Adipose tissue (tissue), 3 donors: ENCODE results near the gene FGF22. TPM values are rescaled to one million over a fixed set of nuclear protein-coding genes. Genes with fewer than 3 reads are reported as not detected.
"Not testable (repeated sequence)": the region's sequence is repeated elsewhere in the genome, so short reads cannot be mapped to it uniquely, and the experiment has no call there.

ENCODE experiments used
- H3K27ac ChIP-seq: one replicate; pipeline ENCODE4 v1.5.1; 2013; ENCODE audit warnings: low read depth, low read length
- WGBS, 3 donors: extraction: QIAGEN DNeasy Blood & Tissue Kit; methylation state at CpG; one replicate each; pipeline ENCODE4 v1.1.7; 2013; 5-methylcytosine and 5-hydroxymethylcytosine counted together
- polyA plus RNA-seq, 3 donors: library from polyadenylated mRNA; stranded (reverse); fragments of 200-250 nt; gene quantifications; one replicate each; pipeline ENCODE4 v1.2.3, GENCODE V29; 2013
- donor health status: healthy with polysubstance abuse.
- donor health status: Bipolar disorder and iron deficiency.
- donor health status: healthy.

The FGF22 gene
- polyA plus RNA-seq, result under 1 TPM; 0.22 to 0.68 (median 0.35) TPM

- H3K27ac ChIP-seq, result no peak within 1 kb of the TSS
- WGBS, 3 donors, result 3 to 7% (median 6%) methylated on average over 91 to 109 of the region's 109 CpGs
These were observed at the start of gene FGF22 for GRCh38 chr19:639253-640160. Gene FGF22, plus strand, starts transcription at chr19:639879. Its CDS starts 47 bp downstream, at chr19:639926.

- WGBS, 3 donors, result 1 to 2% (median 1%) methylated on average over 42 to 50 of the region's 50 CpGs
- no peak overlapping the region for H3K27ac ChIP-seq
These were observed 49.3 kb upstream of the FGF22 start for GRCh38 chr19:590396-590745.

- WGBS, 3 donors, result 5 to 9% (median 5%) methylated on average over 25 to 41 of the region's 41 CpGs
- no peak overlapping the region for H3K27ac ChIP-seq
These were observed 49.0 kb upstream of the FGF22 start for GRCh38 chr19:590750-591098.

GRCh38 chr19:591099-591958 is 48.4 kb upstream of the FGF22 start:
- H3K27ac ChIP-seq, result no peak overlapping the region
- WGBS, 3 donors, result 31 to 32% (median 32%) methylated on average over 72 to 75 of the region's 75 CpGs

- WGBS, 3 donors, result 64 to 80% (median 79%) methylated on average over 19 of the region's 19 CpGs
- no peak overlapping the region for H3K27ac ChIP-seq
These were observed 47.6 kb upstream of the FGF22 start for GRCh38 chr19:592101-592500.

- 77 to 87% (median 87%) methylated on average over 15 to 18 of the region's 18 CpGs for whole genome bisulfite sequencing, 3 donors
- no peak overlapping the region for H3K27ac ChIP-seq
These were observed 46.6 kb upstream of the FGF22 start for GRCh38 chr19:593055-593454.

- no peak overlapping the region for H3K27ac ChIP-seq
- WGBS, 3 donors, result 56 to 63% (median 62%) methylated on average over 9 of the region's 9 CpGs
These were observed 46.2 kb upstream of the FGF22 start for GRCh38 chr19:593505-593904.

- H3K27ac ChIP-seq, result no peak overlapping the region
- 69 to 73% (median 69%) methylated on average over 22 to 24 of the region's 24 CpGs for WGBS, 3 donors
These were observed 45.3 kb upstream of the FGF22 start for GRCh38 chr19:594265-594870.

- 68 to 80% (median 72%) methylated on average over 41 to 42 of the region's 42 CpGs for WGBS, 3 donors
- no peak overlapping the region for H3K27ac ChIP-seq
These were observed 44.1 kb upstream of the FGF22 start for GRCh38 chr19:595326-596262.

GRCh38 chr19:596263-596655 is 43.4 kb upstream of the FGF22 start:
- 78 to 85% (median 84%) methylated on average over 16 of the region's 16 CpGs for WGBS, 3 donors
- H3K27ac ChIP-seq, result no peak overlapping the region

- H3K27ac ChIP-seq, result no peak overlapping the region
- 75 to 80% (median 78%) methylated on average over 18 of the region's 18 CpGs for WGBS, 3 donors
These were observed 42.0 kb upstream of the FGF22 start for GRCh38 chr19:597406-598315.

- no peak overlapping the region for H3K27ac ChIP-seq
- WGBS, 3 donors, result 85 to 93% (median 90%) methylated on average over 28 of the region's 28 CpGs
These were observed 38.4 kb upstream of the FGF22 start for GRCh38 chr19:601310-601709.

GRCh38 chr19:601790-602189 is 37.9 kb upstream of the FGF22 start:
- 64 to 78% (median 74%) methylated on average over 25 of the region's 25 CpGs for WGBS, 3 donors
- no peak overlapping the region for H3K27ac ChIP-seq

- 73 to 81% (median 79%) methylated on average over 33 to 35 of the region's 35 CpGs for WGBS, 3 donors
These were observed 37.0 kb upstream of the FGF22 start for GRCh38 chr19:602391-603301.

GRCh38 chr19:603302-603639 is 36.4 kb upstream of the FGF22 start:
- not testable (repeated sequence) for H3K27ac ChIP-seq
- 85 to 93% (median 88%) methylated on average over 12 to 13 of the region's 13 CpGs for WGBS, 3 donors

More at GRCh38 chr19:602391-603301, 37.0 kb upstream of the FGF22 start:
- no peak overlapping the region for H3K27ac ChIP-seq

- not testable (repeated sequence) for H3K27ac ChIP-seq
- 87 to 94% (median 93%) methylated on average over 20 of the region's 20 CpGs for WGBS, 3 donors
These were observed 35.9 kb upstream of the FGF22 start for GRCh38 chr19:603779-604178.
